Measurements from ENCODE around the gene LDB2. TPM values are rescaled to one million over a fixed set of nuclear protein-coding genes. Genes with fewer than 3 reads are reported as not detected.

LDB2 gene
- polyA plus RNA-seq, 2 of the 4 experiments (the other 2 are of a cell fraction), result not detected

GRCh38 chr4:16801356-16801755 is 97.1 kb downstream of the LDB2 start:
- ChIA-PET CTCF (no interaction called here), POLR2A (no interaction called here)
- H3K9me3 ChIP-seq, result no peaks in the 10 kb centered on the region
- ATAC-seq, result no peak
- TF ChIP-seq MYC (IDR thresholded peaks at IDR 0.05; ENCODE audit: borderline replicate concordance, low read length) (no peak), CBX8 (IDR thresholded peaks at IDR 0.05) (no peak), GATA3 (IDR thresholded peaks at IDR 0.05; ENCODE audit: borderline replicate concordance) (no peak), RARB (CRISPR knock-in tag; IDR thresholded peaks at IDR 0.05) (no peak), FOXS1 (CRISPR knock-in tag; IDR thresholded peaks at IDR 0.05) (no peak), HDAC2 (IDR thresholded peaks at IDR 0.05) (no peak), RCOR1 (IDR thresholded peaks at IDR 0.05; ENCODE audit: low read depth, low read length) (no peak)
- TF ChIP-seq, protein P1, sequence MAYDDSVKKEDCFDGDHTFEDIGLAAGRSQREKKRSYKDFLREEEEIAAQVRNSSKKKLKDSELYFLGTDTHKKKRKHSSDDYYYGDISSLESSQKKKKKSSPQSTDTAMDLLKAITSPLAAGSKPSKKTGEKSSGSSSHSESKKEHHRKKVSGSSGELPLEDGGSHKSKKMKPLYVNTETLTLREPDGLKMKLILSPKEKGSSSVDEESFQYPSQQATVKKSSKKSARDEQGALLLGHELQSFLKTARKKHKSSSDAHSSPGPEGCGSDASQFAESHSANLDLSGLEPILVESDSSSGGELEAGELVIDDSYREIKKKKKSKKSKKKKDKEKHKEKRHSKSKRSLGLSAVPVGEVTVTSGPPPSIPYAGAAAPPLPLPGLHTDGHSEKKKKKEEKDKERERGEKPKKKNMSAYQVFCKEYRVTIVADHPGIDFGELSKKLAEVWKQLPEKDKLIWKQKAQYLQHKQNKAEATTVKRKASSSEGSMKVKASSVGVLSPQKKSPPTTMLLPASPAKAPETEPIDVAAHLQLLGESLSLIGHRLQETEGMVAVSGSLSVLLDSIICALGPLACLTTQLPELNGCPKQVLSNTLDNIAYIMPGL (CRISPR knock-in tag; IDR thresholded peaks at IDR 0.05; ENCODE audit: borderline replicate concordance), result no peak
- no peak for DNase-seq (ENCODE audit: low read depth in 1 of 2, low spot score in 1 of 2)
- no peak for FAIRE-seq
- H3K4me3 ChIP-seq, result no peak overlapping the region
- no peak overlapping the region for H3K4me2 ChIP-seq
- H3K27ac ChIP-seq, result no peak overlapping the region
- 4% methylated on average over 3 of the region's 3 CpGs for WGBS (ENCODE audit: missing lambda C conversion rate)
- no peaks in the 10 kb centered on the region for H3K4me1 ChIP-seq

DNA sequence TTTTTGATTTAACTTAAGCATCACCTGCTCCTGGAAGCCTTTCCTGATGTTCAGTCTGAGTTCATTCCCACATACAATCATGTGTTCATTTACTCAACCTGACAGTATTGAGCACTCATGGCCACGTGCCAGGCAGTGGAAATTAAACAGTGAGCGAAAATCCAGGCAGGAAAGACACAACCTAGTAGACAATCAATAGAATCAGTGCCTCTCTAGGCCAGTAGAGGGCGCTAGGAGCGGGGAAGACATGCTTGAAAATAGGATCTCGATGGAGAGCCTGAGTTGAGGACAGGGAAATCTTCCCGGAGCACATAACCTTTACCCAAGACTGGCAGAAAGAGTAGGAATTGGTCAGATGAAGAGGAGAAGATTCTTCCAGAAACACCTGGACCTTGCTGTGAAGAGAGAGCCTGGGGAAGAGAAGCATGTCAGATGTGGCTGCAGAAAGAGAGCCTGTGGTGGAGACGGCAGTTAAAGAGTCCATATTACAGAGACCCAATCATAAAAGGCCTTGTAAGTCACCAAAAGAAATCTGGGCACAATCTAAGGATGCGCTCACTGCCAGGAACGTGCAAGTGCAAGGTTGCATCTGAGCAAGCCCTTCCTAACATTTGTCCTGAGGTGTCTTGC is 103.5 kb downstream of the LDB2 start:
- WGBS (ENCODE audit: missing lambda C conversion rate), result 10% methylated on average over 9 of the region's 9 CpGs
- ChIA-PET CTCF (interaction anchor here (0.7 kb wide), 1 partner anchor 99 kb away, joined by 3 read pairs; no protein-coding TSS in a partner anchor), POLR2A (no interaction called here)
- H3K9me3 ChIP-seq, result no peaks in the 10 kb centered on the region
- H3K4me2 ChIP-seq, result no peak overlapping the region
- no peak overlapping the region for H3K27ac ChIP-seq
- DNase-seq (ENCODE audit: low read depth in 1 of 2, low spot score in 1 of 2) (peak in 1 of 2 experiments; percentile 9), FAIRE-seq (no peak), ATAC-seq (peak in 1 of 2 experiments; percentile 38; a peak in 1 of 6 replicates)
- no peak overlapping the region for H3K4me3 ChIP-seq
- H3K4me1 ChIP-seq, result no peaks in the 10 kb centered on the region
- TF ChIP-seq CBX2 (IDR thresholded peaks at IDR 0.05; ENCODE audit: borderline replicate concordance, low read depth) (no peak), RAD21 (conservative IDR thresholded peaks at IDR 0.05 in 1 of 2, IDR thresholded peaks at IDR 0.05 in 1 of 2) (peak in 1 of 2 experiments; percentile 8; a peak in 1 of 5 replicates), EHMT2 (IDR thresholded peaks at IDR 0.05; ENCODE audit: low read depth) (no peak)
- TF ChIP-seq, protein P2, sequence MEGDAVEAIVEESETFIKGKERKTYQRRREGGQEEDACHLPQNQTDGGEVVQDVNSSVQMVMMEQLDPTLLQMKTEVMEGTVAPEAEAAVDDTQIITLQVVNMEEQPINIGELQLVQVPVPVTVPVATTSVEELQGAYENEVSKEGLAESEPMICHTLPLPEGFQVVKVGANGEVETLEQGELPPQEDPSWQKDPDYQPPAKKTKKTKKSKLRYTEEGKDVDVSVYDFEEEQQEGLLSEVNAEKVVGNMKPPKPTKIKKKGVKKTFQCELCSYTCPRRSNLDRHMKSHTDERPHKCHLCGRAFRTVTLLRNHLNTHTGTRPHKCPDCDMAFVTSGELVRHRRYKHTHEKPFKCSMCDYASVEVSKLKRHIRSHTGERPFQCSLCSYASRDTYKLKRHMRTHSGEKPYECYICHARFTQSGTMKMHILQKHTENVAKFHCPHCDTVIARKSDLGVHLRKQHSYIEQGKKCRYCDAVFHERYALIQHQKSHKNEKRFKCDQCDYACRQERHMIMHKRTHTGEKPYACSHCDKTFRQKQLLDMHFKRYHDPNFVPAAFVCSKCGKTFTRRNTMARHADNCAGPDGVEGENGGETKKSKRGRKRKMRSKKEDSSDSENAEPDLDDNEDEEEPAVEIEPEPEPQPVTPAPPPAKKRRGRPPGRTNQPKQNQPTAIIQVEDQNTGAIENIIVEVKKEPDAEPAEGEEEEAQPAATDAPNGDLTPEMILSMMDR (IDR thresholded peaks at IDR 0.05), result 0 out of 3 replicates have a peak, but pooled peaks have one; percentile 11

DNA sequence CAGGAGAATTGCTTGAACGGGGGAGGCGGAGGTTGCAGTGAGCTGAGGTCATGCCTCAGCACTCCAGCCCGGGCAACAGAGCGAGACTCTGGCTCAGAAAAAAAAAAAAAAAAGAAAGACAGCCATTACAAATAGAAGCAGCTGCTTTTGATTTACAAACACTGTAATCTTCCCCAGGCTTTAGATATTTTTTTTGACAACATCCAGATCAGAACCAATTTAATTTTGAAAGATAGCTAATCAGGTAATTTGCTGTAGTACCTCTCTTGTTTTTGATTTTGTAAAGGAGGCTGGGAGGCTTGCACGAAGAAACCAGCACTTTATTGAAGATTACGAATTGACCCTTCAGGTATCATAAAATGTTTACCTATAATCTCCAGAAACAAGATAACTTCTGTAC is 107.0 kb downstream of the LDB2 start:
- Histone ChIP-seq H3K4me1 (no peaks in the 10 kb centered on the region), H3K9me3 (no peaks in the 10 kb centered on the region), H3K27ac (no peak overlapping the region), H3K4me3 (no peak overlapping the region), H3K4me2 (no peak overlapping the region)
- WGBS (ENCODE audit: missing lambda C conversion rate), result 23% methylated on average over 4 of the region's 6 CpGs
- TF ChIP-seq TP53 (CRISPR knock-in tag; IDR thresholded peaks at IDR 0.05) (no peak), NFE2L2 (conservative IDR thresholded peaks at IDR 0.05; ENCODE audit: low read length) (no peak), ZFP36 (IDR thresholded peaks at IDR 0.05; ENCODE audit: borderline replicate concordance, partially characterized antibody) (no peak), SREBF2 (IDR thresholded peaks at IDR 0.05) (no peak), NPAS2 (CRISPR knock-in tag; IDR thresholded peaks at IDR 0.05; ENCODE audit: borderline replicate concordance) (no peak), ESRRA (IDR thresholded peaks at IDR 0.05; ENCODE audit: borderline replicate concordance, low read length) (no peak), HDAC2 (IDR thresholded peaks at IDR 0.05) (no peak), CEBPB (IDR thresholded peaks at IDR 0.05) (no peak), MAX (IDR thresholded peaks at IDR 0.05) (no peak), BCL3 (IDR thresholded peaks at IDR 0.05) (no peak)
- TF ChIP-seq, protein P2 (IDR thresholded peaks at IDR 0.05), result no peak
- FAIRE-seq, result no peak
- no peak for ATAC-seq
- DNase-seq (ENCODE audit: low read depth in 1 of 2, low spot score in 1 of 2), result no peak
- ChIA-PET CTCF (interaction anchor here (0.6 to 1.1 kb wide), 2 partner anchors 348 to 680 kb away, joined by 3 read pairs; no protein-coding TSS in a partner anchor), POLR2A (no interaction called here)

All from A549 (cell line).